Panc1 (cell line): ENCODE results near the gene C12orf43. TPM values are rescaled to one million over a fixed set of nuclear protein-coding genes. Genes with fewer than 3 reads are reported as not detected.

Experiments used
- ATAC-seq: fragments of 200-7000 bp; cut with Tn5 transposase; 2 replicates; pipeline ENCODE4 v1.9.1; 2020; ENCODE audit warnings: mild to moderate bottlenecking, moderate library complexity
- BruUV-seq: library from RNA; stranded (reverse); fragments of 400-500 nt; replicated peaks from 2 replicates; lab custom pipeline; 2021; lab: Mats Ljungman, UMichigan
- CTCF ChIA-PET: fragments of 300-600 bp; sonication (Branson Sonifier 250); formaldehyde crosslinking; loops from one replicate; lab custom pipeline; 2022; ENCODE audit warnings: antibody characterized with exemption; lab: Charles Lee
- POLR2A ChIA-PET: fragments of 300-600 bp; sonication (Branson Sonifier 250); formaldehyde crosslinking; loops from one replicate; lab custom pipeline; 2022; ENCODE audit warnings: antibody characterized with exemption; lab: Charles Lee
- DNase-seq: peaks from one replicate; pipeline ENCODE4 v3.0.0-alpha.2; 2010; ENCODE audit warnings: low read depth, low spot score
- H3K27ac ChIP-seq: 2 replicates; pipeline ENCODE4 v1.5.1; 2011; ENCODE audit warnings: mild to moderate bottlenecking, low read length, inconsistent platforms
- H3K27me3 ChIP-seq: fragments of 200-500 bp; sonication (Bioruptor generic); 2 replicates; pipeline ENCODE4 v1.6.0; 2014; ENCODE audit warnings: low read length, inconsistent platforms; ENCODE audit not compliant: control insufficient read depth, insufficient read depth
- H3K36me3 ChIP-seq: fragments of 200-500 bp; sonication (Bioruptor generic); 2 replicates; pipeline ENCODE4 v1.5.1; 2014; ENCODE audit warnings: inconsistent platforms, mild to moderate bottlenecking, low read length, moderate library complexity; ENCODE audit not compliant: control insufficient read depth, insufficient read depth
- H3K4me1 ChIP-seq: 2 replicates; pipeline ENCODE4 v1.5.1; 2011; ENCODE audit warnings: inconsistent platforms, mild to moderate bottlenecking, low read length, moderate library complexity; ENCODE audit not compliant: control insufficient read depth, insufficient read depth
- H3K4me3 ChIP-seq, 2 experiments: 2 replicates each; pipeline ENCODE4 v1.5.1; 2011 to 2012; ENCODE audit warnings: low read depth in 2 of 2, low read length in 2 of 2, mild to moderate bottlenecking in 2 of 2, inconsistent platforms in 1 of 2, moderate library complexity in 1 of 2
- H3K9me3 ChIP-seq: fragments of 200-500 bp; sonication (Bioruptor generic); 2 replicates; pipeline ENCODE4 v1.5.1; 2014; ENCODE audit warnings: low read depth, mild to moderate bottlenecking, inconsistent platforms, low read length, moderate library complexity; ENCODE audit not compliant: control insufficient read depth, insufficient read depth
- CTCF ChIP-seq: fragments of 450-650 bp; IDR thresholded peaks from 2 replicates; pipeline ENCODE4 v1.5.1; 2017; ENCODE audit warnings: mild to moderate bottlenecking
- POLR2AphosphoS5 ChIP-seq: IDR thresholded peaks from 2 replicates; pipeline ENCODE4 v1.6.1; 2012; ENCODE audit warnings: mild to moderate bottlenecking, low read depth, low read length, moderate library complexity
- REST ChIP-seq, 2 experiments: IDR thresholded peaks; 2 replicates each; pipeline ENCODE4 v1.6.1; 2011 to 2012; ENCODE audit warnings: low read depth in 2 of 2, control low read depth in 1 of 2, low read length in 1 of 2, mild to moderate bottlenecking in 1 of 2, moderate library complexity in 1 of 2; ENCODE audit not compliant: insufficient read depth in 1 of 2
- SIN3A ChIP-seq: IDR thresholded peaks from 2 replicates; pipeline ENCODE4 v1.6.1; 2012; ENCODE audit warnings: low read depth, mild to moderate bottlenecking, low read length, moderate library complexity, borderline replicate concordance; ENCODE audit not compliant: insufficient read depth
- TCF7L2 ChIP-seq: IDR thresholded peaks from 2 replicates; pipeline ENCODE4 v1.6.1; 2011; ENCODE audit warnings: mild to moderate bottlenecking, low read depth, low read length, inconsistent platforms
- in situ Hi-C: cut with HindIII; loops from 2 replicates; pipeline ENCODE4 v1.10.0; 2016; ENCODE audit warnings: low sequenced_read_pairs, low pct_unique_long_range_greater_than_20kb
- intact Hi-C: fragments of 100-400 bp; cut with micrococcal nuclease; formaldehyde crosslinking; loops from one replicate; pipeline ENCODE4 v1.10.0; 2022; ENCODE audit not compliant: unreplicated experiment
- total RNA-seq: library from RNA; stranded (reverse); gene quantifications from one replicate; pipeline ENCODE4 v1.2.1, GENCODE V29; 2021; ENCODE audit not compliant: unreplicated experiment

C12orf43 gene
- total RNA-seq, 1 experiment from 2014 or later, result 20.7 TPM

GRCh38 chr12:121038861-121039668 lies 22.8 kb upstream of the C12orf43 start, which contains the start of gene OASL:
TSS of gene OASL (minus strand) at chr12:121039246. CDS start at chr12:121038971, 275 bp downstream.
- in situ Hi-C loops, result no loop called here
- ChIA-PET POLR2A (interaction anchor here (0.5 kb wide), 1 partner anchor 12 kb away, joined by 5 read pairs; no protein-coding TSS in a partner anchor), CTCF (no interaction called here)
- no peak within 1 kb of the TSS for H3K27ac ChIP-seq
- TF ChIP-seq REST (IDR thresholded peaks at IDR 0.05; ENCODE audit: insufficient read depth in 1 of 2, low read depth in 2 of 2, low read length in 1 of 2) (no peak), CTCF (no peak), TCF7L2 (no peak), POLR2AphosphoS5 (no peak), SIN3A (no peak)
- H3K27me3 ChIP-seq, result peaks cover 2% of the 10 kb centered on the region; the same call in 1 of the 2 replicates
- ATAC-seq, result peak; percentile 85
- no peaks in the 10 kb centered on the region for H3K9me3 ChIP-seq
- BruUV-seq, result no TSS peak
- H3K4me3 ChIP-seq, result peak within 1 kb of the TSS; percentile 23 to 50
- intact Hi-C loops, result no loop called here
- H3K4me1 ChIP-seq, result no peaks in the 10 kb centered on the region
- no peak for DNase-seq
- H3K36me3 ChIP-seq, result no peaks in the 10 kb centered on the region

- Histone ChIP-seq H3K4me3 (no peak overlapping the region), H3K27ac (no peak overlapping the region), H3K9me3 (no peaks in the 10 kb centered on the region), H3K4me1 (no peaks in the 10 kb centered on the region), H3K36me3 (no peaks in the 10 kb centered on the region), H3K27me3 (no peaks in the 10 kb centered on the region)
- in situ Hi-C loops (no loop called here), intact Hi-C loops (no loop called here)
- TF ChIP-seq CTCF, result no peak
- no peak for TF ChIP-seq TCF7L2
- no peak for TF ChIP-seq REST (IDR thresholded peaks at IDR 0.05; ENCODE audit: insufficient read depth in 1 of 2, low read depth in 2 of 2, low read length in 1 of 2)
- ChIA-PET POLR2A (no interaction called here), CTCF (no interaction called here)
- no TSS peak for BruUV-seq
- ATAC-seq (no peak), DNase-seq (no peak)
Measured at GRCh38 chr12:121036810-121037326, 20.6 kb upstream of the C12orf43 start.
